Immature natural killer cell (primary cell): ENCODE data around the gene PHETA2. TPM values are rescaled to one million over a fixed set of nuclear protein-coding genes. Genes with fewer than 3 reads are reported as not detected.

ENCODE experiments used
- DNase-seq, 3 donors: peaks; one replicate each; pipeline ENCODE4 v3.0.0; 2022; ENCODE audit warnings: mixed read lengths in 1 of 3
- H3K27ac Mint-ChIP-seq, 6 donors: one replicate each; pipeline ENCODE4 v1.8.0; 2020; ENCODE audit warnings: mixed read lengths in 6 of 6, mild to moderate bottlenecking in 5 of 6, inconsistent platforms in 4 of 6, moderate library complexity in 3 of 6
- H3K27me3 Mint-ChIP-seq, 3 donors: one replicate each; pipeline ENCODE4 v1.8.0; 2020 to 2021; ENCODE audit warnings: low read depth in 3 of 3, mild to moderate bottlenecking in 3 of 3, mixed read lengths in 3 of 3, moderate library complexity in 3 of 3, inconsistent platforms in 1 of 3
- H3K36me3 Mint-ChIP-seq, 3 donors: one replicate each; pipeline ENCODE4 v1.8.0; 2020; ENCODE audit warnings: mixed read lengths in 3 of 3, inconsistent platforms in 2 of 3, mild to moderate bottlenecking in 2 of 3
- H3K4me1 Mint-ChIP-seq, 2 donors: one replicate each; pipeline ENCODE4 v1.8.0; 2020; ENCODE audit warnings: inconsistent platforms in 2 of 2, mild to moderate bottlenecking in 2 of 2, mixed read lengths in 2 of 2, moderate library complexity in 1 of 2
- H3K4me3 Mint-ChIP-seq, 5 donors: one replicate each; pipeline ENCODE4 v1.8.0; 2020; ENCODE audit warnings: mild to moderate bottlenecking in 5 of 5, mixed read lengths in 5 of 5, inconsistent platforms in 3 of 5, moderate library complexity in 3 of 5
- H3K9me3 Mint-ChIP-seq, 6 donors: one replicate each; pipeline ENCODE4 v1.8.0; 2020; ENCODE audit warnings: mild to moderate bottlenecking in 6 of 6, mixed read lengths in 6 of 6, inconsistent platforms in 4 of 6, moderate library complexity in 3 of 6
- polyA plus RNA-seq, 3 donors: library from polyadenylated mRNA; unstranded; fragments of 300-500 nt; fragmentation: Illumina TruSeq; gene quantifications; one replicate each; pipeline ENCODE4 v1.2.3, GENCODE V29; 2021

PHETA2 gene
- 1 to 10 TPM in 2 of 3 donors, under 1 TPM in 1; 0.78 to 2.1 (median 1.2) TPM for polyA plus RNA-seq

GRCh38 chr22:42074132-42074811, at the start of gene PHETA2:
TSS of gene PHETA2 (plus strand) at chr22:42074248. CDS start at chr22:42077294, 3,046 bp downstream.
- no peaks in the 10 kb centered on the region for H3K36me3 Mint-ChIP-seq
- H3K9me3 Mint-ChIP-seq = no peaks in the 10 kb centered on the region
- peaks cover 3 to 7% (median 5%) of the 10 kb centered on the region in 3 donors for H3K27me3 Mint-ChIP-seq
- H3K4me3 Mint-ChIP-seq = peak within 1 kb of the TSS; percentile 63 to 72 (median 69)
- H3K4me1 Mint-ChIP-seq = peaks cover 46% of the 10 kb centered on the region in 2 donors
- DNase-seq = peak; percentile 54 to 56 (median 55)
- H3K27ac Mint-ChIP-seq = peak within 1 kb of the TSS in 4 of 6 donors; percentile 62 to 88 (median 81)

GRCh38 chr22:42025421-42025820, 48.6 kb upstream of the PHETA2 start:
- Mint-ChIP-seq H3K36me3 (peaks cover 0 to 9% (median 0%) of the 10 kb centered on the region in 3 donors), H3K4me1 (peaks cover 0 to 3% of the 10 kb centered on the region in 2 donors), H3K27me3 (peaks cover 0 to 1% (median 0%) of the 10 kb centered on the region in 3 donors), H3K4me3 (no peak overlapping the region), H3K9me3 (no peaks in the 10 kb centered on the region), H3K27ac (no peak overlapping the region)
- no peak for DNase-seq

GRCh38 chr22:42026705-42027104, 47.3 kb upstream of the PHETA2 start:
- Mint-ChIP-seq H3K27ac (no peak overlapping the region), H3K4me1 (peaks cover 0 to 3% of the 10 kb centered on the region in 2 donors), H3K4me3 (no peak overlapping the region), H3K27me3 (peaks cover 0 to 1% (median 0%) of the 10 kb centered on the region in 3 donors), H3K36me3 (peaks cover 0 to 12% (median 0%) of the 10 kb centered on the region in 3 donors), H3K9me3 (no peaks in the 10 kb centered on the region)
- no peak for DNase-seq

- no peak for DNase-seq
- no peak overlapping the region for H3K4me3 Mint-ChIP-seq
- H3K27me3 Mint-ChIP-seq = peaks cover 0 to 3% (median 2%) of the 10 kb centered on the region in 3 donors
- H3K36me3 Mint-ChIP-seq = peaks cover 3 to 5% (median 3%) of the 10 kb centered on the region in 3 donors
- no peak overlapping the region for H3K27ac Mint-ChIP-seq
- H3K9me3 Mint-ChIP-seq = peaks cover 0 to 8% (median 0%) of the 10 kb centered on the region in 6 donors
- no peaks in the 10 kb centered on the region for H3K4me1 Mint-ChIP-seq
These were observed 40.5 kb upstream of the PHETA2 start for GRCh38 chr22:42033263-42034181.

GRCh38 chr22:42035256-42035655, 38.8 kb upstream of the PHETA2 start:
- Mint-ChIP-seq H3K9me3 (peaks cover 0 to 8% (median 0%) of the 10 kb centered on the region in 6 donors), H3K4me1 (no peaks in the 10 kb centered on the region), H3K27me3 (peaks cover 0 to 3% (median 2%) of the 10 kb centered on the region in 3 donors), H3K27ac (no peak overlapping the region), H3K36me3 (peaks cover 3 to 5% (median 3%) of the 10 kb centered on the region in 3 donors), H3K4me3 (no peak overlapping the region)
- no peak for DNase-seq

GRCh38 chr22:42039271-42039670, 34.8 kb upstream of the PHETA2 start:
- Mint-ChIP-seq H3K4me1 (no peaks in the 10 kb centered on the region), H3K27me3 (peaks cover 1 to 6% (median 1%) of the 10 kb centered on the region in 3 donors), H3K27ac (no peak overlapping the region), H3K9me3 (peaks cover 3 to 24% (median 8%) of the 10 kb centered on the region in 6 donors), H3K36me3 (peaks cover 12 to 27% (median 18%) of the 10 kb centered on the region in 3 donors), H3K4me3 (no peak overlapping the region)
- no peak for DNase-seq

GRCh38 chr22:42041784-42042183, 32.3 kb upstream of the PHETA2 start:
- Mint-ChIP-seq H3K4me1 (no peaks in the 10 kb centered on the region), H3K4me3 (no peak overlapping the region), H3K9me3 (peaks cover 3 to 24% (median 8%) of the 10 kb centered on the region in 6 donors), H3K36me3 (peaks cover 12 to 23% (median 18%) of the 10 kb centered on the region in 3 donors), H3K27ac (no peak overlapping the region), H3K27me3 (peaks cover 1 to 6% (median 1%) of the 10 kb centered on the region in 3 donors)
- DNase-seq = no peak

GRCh38 chr22:42050641-42051180, 23.3 kb upstream of the PHETA2 start:
- peaks cover 0 to 1% (median 0%) of the 10 kb centered on the region in 3 donors for H3K27me3 Mint-ChIP-seq
- DNase-seq = no peak
- no peaks in the 10 kb centered on the region for H3K9me3 Mint-ChIP-seq
- H3K4me3 Mint-ChIP-seq = no peak overlapping the region
- no peaks in the 10 kb centered on the region for H3K36me3 Mint-ChIP-seq
- H3K27ac Mint-ChIP-seq = no peak overlapping the region
- H3K4me1 Mint-ChIP-seq = no peaks in the 10 kb centered on the region

GRCh38 chr22:42052765-42053164, 21.3 kb upstream of the PHETA2 start:
- no peak overlapping the region for H3K27ac Mint-ChIP-seq
- H3K4me3 Mint-ChIP-seq = no peak overlapping the region
- DNase-seq = no peak
- no peaks in the 10 kb centered on the region for H3K4me1 Mint-ChIP-seq
- peaks cover 3 to 15% (median 8%) of the 10 kb centered on the region in 6 donors for H3K9me3 Mint-ChIP-seq
- peaks cover 7 to 12% (median 8%) of the 10 kb centered on the region in 3 donors for H3K36me3 Mint-ChIP-seq
- H3K27me3 Mint-ChIP-seq = peaks cover 0 to 1% (median 0%) of the 10 kb centered on the region in 3 donors

- Mint-ChIP-seq H3K4me1 (no peaks in the 10 kb centered on the region), H3K4me3 (no peak overlapping the region), H3K36me3 (peaks cover 19 to 30% (median 21%) of the 10 kb centered on the region in 3 donors), H3K27ac (no peak overlapping the region), H3K9me3 (peaks cover 3 to 18% (median 8%) of the 10 kb centered on the region in 6 donors), H3K27me3 (peaks cover 0 to 1% (median 0%) of the 10 kb centered on the region in 3 donors)
- no peak for DNase-seq
These were observed 17.1 kb upstream of the PHETA2 start for GRCh38 chr22:42056757-42057511.

GRCh38 chr22:42060489-42060888, 13.6 kb upstream of the PHETA2 start:
- H3K4me3 Mint-ChIP-seq = no peak overlapping the region
- no peak for DNase-seq

GRCh38 chr22:42061041-42061440, 13.0 kb upstream of the PHETA2 start:
- no peaks in the 10 kb centered on the region for H3K4me1 Mint-ChIP-seq
- H3K9me3 Mint-ChIP-seq = peaks cover 4 to 18% (median 8%) of the 10 kb centered on the region in 6 donors
- H3K4me3 Mint-ChIP-seq = no peak overlapping the region
- peaks cover 19 to 36% (median 30%) of the 10 kb centered on the region in 3 donors for H3K36me3 Mint-ChIP-seq
- H3K27me3 Mint-ChIP-seq = no peaks in the 10 kb centered on the region
- H3K27ac Mint-ChIP-seq = peak overlapping the region in 1 of 6 donors; percentile 66
- DNase-seq = no peak

More at GRCh38 chr22:42060489-42060888, 13.6 kb upstream of the PHETA2 start:
- Mint-ChIP-seq H3K36me3 (peaks cover 19 to 34% (median 30%) of the 10 kb centered on the region in 3 donors), H3K27me3 (no peaks in the 10 kb centered on the region), H3K9me3 (peaks cover 4 to 18% (median 8%) of the 10 kb centered on the region in 6 donors), H3K4me1 (no peaks in the 10 kb centered on the region), H3K27ac (no peak overlapping the region)
